Peyer's patch (tissue), 4 donors: ENCODE measurements around the gene ANO7.

Experiments
- CTCF ChIP-seq, 6 experiments: fragments of 450-650 bp in 4 of 6; fragments of 200-600 bp in 2 of 6; sonication (generic) in 1 of 6; IDR thresholded peaks; one replicate each; pipeline ENCODE4 v1.5.1; 2017 to 2019; ENCODE audit warnings: antibody characterized with exemption in 6 of 6, mild to moderate bottlenecking in 3 of 6, moderate library complexity in 1 of 6
- POLR2A ChIP-seq, 2 donors: fragments of 450-650 bp; IDR thresholded peaks; one replicate each; pipeline ENCODE4 v1.5.1; 2017; ENCODE audit warnings: antibody characterized with exemption in 2 of 2, mild to moderate bottlenecking in 2 of 2, moderate library complexity in 2 of 2

GRCh38 chr2:241142593-241142992, 45.9 kb upstream of the ANO7 start:
- TF ChIP-seq POLR2A (IDR thresholded peaks at IDR 0.05) (no peak), CTCF (IDR thresholded peaks at IDR 0.05) (no peak)
